HG02840 (cell line): Measurements from ENCODE around the gene HSPB8.

Experiments
- ATAC-seq: cut with Tn5 transposase; IDR thresholded peaks from one replicate; pipeline ENCODE4 v1.9.1; 2021; ENCODE audit warnings: mild to moderate bottlenecking, moderate library complexity, moderate number of reproducible peaks; ENCODE audit not compliant: unreplicated experiment, low FRiP score

HSPB8 gene, protein sequence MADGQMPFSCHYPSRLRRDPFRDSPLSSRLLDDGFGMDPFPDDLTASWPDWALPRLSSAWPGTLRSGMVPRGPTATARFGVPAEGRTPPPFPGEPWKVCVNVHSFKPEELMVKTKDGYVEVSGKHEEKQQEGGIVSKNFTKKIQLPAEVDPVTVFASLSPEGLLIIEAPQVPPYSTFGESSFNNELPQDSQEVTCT

DNA sequence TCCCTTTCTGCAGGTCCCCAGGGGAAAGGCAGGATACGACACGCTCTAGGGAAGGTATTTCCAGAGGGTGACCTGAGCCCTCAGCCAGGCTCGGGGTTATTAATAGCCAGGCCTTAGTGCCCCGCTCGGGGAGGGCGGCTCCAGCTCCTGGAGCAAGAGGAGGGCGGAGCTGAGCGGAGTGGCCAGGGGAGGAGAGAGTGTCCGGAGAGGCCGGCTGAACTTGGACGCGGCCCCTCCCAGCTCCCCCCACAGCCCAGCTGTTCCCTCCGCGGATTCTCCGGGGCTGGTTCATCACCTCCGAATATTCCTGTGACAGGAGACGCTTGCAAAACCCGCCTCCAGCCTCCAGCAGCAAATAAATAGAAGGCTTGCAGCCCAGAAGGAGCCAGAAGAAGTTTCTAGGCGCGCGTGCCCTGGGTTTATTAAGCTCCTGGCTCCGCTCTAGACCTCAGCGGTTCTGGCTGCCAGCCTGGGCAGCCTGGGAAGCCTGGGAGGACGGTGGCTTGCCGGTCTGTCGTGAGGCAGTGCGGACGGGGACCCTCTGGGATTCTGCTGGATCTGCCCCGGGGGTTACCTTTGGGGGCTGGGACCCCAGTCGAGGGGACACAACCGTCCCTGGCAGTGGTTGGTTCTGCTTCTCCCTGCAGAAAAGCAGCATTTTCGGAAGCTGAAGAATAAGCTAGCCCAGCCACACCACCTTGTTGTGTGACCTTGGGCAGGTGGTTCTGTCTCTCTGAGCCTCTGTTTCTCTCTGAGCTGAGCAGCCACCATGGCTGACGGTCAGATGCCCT is at the start of gene HSPB8:
Gene HSPB8 (plus strand): TSS at position 388 of the 791 bp plus-strand sequence. CDS start 382 bp downstream, at position 770.
- no peak for ATAC-seq

DNA sequence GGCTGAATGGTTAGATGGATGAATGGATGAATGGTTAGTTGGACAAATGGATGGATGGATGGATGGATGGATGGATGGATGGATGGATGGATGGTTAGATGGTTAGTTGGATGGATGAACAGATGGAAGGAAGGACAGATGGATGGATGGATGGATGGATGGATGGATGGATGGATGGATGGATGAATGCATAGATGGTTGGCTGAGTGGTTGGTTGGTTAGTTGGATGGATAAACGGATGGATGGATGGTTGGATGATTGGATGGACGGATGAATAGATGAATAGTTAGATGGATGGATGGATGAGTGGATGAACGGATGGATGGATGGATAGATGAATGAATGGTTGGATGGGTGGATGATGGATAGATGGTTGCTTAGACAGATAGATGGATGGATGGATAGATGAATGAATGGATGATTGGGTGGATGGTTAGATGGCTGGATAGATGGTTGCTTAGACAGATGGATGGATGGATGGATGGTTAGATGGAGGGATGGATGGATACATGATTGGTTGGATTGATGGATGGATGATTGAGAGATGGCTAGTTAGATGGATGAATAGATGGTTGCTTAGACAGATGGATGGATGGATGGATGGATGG is 48.8 kb upstream of the HSPB8 start:
- ATAC-seq: no peak

DNA sequence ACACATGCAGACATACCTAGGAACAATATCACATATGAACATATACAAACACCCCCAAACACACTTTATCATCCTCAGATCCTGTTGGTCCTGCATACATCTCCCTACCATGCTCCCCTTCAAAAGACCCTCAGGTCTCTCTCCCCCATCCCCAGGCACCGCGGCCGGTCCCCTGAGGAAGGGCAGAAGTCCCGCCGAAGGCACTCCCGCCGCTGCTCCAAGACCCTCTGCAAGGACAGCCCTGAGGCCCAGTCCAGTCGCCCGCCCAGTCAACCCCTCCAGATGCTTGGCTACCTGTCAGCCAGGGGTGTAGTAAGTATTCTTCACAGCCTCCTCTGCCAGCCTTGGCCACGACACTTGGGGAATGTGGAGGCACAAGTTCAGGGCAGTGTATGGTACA is 48.2 kb upstream of the HSPB8 start:
- no peak for ATAC-seq

DNA sequence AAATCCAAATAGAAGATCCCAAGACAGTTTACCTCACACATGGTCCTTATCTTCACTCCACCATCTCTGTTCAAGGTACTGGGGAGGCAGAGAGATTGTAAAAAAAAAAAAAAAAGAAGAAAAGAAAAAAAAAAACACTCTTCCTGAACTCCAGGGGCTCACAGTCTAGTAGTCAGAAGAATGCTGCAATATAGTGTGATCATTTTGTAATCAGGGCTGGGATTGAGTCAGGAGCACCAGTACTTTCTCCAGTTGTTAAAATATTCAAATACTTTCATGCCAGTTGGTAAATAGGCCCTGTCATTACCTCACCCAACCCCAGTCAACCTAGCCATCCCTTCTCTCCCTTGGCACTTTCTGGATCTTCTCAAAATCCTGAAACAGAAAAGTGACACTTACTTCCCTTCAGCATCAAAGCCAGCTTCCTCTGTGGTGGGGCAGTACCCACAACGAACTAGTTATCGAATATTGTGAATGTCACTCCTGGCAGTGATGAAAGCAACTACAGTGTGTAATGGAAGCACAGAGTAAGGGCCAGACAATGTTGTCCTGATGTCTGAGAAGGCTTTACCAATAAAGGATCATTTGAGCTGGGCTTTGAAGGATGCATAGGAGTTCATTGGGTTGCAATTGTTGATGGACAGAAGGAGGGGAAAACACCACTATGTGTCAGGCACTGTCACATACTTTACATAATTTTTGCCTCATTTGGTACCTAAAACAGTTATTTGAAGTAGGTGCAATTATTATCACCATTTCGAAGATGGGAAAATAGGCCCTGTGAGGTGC is 44.3 kb upstream of the HSPB8 start:
- no peak for ATAC-seq

DNA sequence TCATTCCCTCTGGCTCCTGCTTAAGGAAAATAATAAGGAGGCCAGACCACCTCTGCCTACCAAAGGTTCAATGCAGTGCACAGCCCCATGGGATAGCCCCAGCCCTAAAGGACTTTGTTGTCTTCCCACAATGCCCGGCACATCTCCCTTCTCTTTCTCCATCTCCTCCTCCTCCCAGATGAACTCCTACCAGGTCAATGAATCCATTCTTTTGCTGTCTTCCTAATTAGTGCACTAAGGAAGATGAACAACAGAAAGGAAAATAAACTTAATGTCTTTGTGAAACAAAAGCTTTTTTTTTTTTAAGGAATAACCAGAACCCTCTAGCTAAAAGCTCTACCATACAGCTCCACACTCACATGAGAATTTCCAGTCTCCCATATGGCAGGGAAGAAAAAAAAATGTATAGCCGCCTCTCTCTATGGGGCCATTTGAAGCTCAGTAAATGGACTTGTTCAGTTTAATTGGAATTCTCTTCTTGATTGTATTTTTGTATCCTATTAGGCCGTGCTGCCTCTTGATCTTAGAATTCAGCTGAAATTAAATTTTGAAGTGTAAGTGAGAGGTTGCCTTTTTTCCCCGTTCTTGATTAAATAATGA is 41.8 kb upstream of the HSPB8 start:
- no peak for ATAC-seq

DNA sequence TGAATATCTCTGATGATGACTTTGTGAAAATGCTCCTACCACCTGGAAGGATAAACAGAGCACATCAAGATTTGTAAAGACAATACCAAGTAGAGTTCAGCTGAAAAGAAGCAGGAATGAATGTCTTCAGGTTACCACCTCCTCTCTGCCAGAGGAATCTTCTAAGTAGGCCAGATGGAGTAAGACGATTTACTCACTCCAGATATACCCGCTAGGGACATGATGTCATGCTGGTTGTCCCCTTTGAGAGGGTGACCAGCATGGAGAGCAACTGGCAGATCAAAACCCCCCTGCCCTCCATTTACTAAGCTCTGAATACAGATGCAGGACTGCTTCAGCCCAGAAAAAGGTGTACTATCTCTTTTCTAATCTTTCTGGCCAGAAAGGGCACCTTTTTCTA is 39.3 kb upstream of the HSPB8 start:
- no peak for ATAC-seq

DNA sequence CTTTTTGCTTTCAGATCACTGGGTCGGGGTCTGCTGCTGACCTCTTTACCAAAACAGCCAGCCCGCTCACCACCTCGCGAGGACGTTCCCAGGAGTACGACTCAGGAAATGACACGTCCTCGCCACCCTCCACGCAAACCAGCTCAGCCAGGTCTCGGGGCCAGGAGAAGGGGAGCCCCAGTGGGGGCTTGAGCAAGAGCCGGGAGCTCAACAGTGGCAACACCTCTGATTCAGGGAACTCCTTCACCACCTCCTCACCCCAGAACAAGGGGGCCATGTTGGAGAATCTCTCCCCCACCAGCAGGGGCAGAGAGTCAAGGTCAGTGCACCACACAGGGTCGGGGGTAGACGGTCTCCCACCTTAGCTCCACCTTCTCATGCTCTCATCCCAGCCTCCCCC is 33.4 kb upstream of the HSPB8 start:
- ATAC-seq: no peak

DNA sequence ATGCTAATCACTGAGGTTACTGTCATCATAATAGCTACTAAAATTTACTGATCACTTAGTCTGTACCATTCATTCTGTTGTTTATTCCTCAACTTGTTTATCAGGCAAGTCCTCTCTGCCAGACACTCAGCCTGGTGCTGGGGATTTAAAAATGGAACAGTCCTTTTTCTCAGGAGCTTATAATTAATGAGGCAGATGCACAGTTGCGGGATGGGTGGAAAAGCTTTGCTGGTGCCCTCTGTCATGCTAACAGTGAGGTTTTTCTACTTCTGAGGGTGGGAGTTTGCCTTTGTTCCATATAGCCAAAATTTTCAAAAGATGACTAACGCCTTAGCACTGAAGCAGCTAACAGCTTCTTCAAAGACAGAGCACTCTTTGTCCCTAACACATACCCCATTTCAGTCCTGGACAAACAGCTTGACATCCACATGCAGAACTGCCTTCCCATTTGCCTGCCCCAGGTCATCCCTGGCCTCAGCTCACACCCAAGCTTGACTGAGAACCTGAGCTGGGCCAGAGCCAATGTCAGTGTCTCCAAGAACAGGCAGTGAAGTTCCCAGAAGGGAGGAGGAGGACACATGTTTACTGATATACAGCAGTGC is 30.8 kb upstream of the HSPB8 start:
- no peak for ATAC-seq

DNA sequence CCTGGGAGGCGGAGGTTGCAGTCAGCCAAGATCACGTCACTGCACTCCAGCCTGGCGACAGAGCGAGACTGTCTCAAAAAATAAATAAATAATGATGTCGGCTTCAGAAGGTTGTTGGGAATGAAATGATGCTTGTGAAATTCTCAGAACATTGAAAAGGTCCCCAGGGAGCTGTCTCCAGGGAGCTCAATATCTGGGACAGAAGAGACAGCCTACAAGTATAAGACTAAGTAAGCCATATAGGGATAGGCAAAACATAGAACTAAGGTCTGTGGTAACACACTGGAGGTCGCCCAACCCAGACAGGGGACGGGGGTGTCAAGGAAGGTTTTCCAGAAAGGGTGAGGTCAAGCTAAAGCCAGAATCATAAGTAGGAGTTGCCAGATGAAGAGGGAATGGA is 29.5 kb upstream of the HSPB8 start:
- ATAC-seq: no peak

DNA sequence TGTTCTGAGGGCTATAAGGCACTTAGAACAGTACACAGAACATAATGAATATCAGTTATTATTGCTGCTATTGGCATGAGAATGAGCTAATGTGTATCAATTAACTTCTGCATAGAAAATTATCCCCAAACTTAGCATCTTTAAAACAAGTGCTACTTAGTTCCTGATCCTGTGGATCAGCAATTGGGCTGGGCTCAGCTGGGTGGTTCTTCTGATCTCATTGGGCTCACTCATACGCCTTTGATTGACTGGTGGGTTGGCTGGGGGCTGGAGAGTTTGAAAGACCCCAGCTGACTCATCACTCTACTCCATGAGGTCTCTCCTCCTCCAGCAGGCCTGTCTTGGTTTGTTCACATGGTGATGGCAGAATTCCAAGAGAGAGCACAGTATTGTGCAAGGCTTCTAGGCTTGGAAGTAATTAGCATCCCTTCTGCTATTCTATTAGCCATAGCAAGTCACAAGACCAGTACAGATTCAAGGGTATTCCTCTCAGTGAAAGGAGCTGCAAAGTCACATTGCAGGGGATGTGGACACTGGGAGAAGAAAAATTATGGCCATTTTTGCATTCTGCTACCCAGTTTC is 27.2 kb upstream of the HSPB8 start:
- no peak for ATAC-seq

DNA sequence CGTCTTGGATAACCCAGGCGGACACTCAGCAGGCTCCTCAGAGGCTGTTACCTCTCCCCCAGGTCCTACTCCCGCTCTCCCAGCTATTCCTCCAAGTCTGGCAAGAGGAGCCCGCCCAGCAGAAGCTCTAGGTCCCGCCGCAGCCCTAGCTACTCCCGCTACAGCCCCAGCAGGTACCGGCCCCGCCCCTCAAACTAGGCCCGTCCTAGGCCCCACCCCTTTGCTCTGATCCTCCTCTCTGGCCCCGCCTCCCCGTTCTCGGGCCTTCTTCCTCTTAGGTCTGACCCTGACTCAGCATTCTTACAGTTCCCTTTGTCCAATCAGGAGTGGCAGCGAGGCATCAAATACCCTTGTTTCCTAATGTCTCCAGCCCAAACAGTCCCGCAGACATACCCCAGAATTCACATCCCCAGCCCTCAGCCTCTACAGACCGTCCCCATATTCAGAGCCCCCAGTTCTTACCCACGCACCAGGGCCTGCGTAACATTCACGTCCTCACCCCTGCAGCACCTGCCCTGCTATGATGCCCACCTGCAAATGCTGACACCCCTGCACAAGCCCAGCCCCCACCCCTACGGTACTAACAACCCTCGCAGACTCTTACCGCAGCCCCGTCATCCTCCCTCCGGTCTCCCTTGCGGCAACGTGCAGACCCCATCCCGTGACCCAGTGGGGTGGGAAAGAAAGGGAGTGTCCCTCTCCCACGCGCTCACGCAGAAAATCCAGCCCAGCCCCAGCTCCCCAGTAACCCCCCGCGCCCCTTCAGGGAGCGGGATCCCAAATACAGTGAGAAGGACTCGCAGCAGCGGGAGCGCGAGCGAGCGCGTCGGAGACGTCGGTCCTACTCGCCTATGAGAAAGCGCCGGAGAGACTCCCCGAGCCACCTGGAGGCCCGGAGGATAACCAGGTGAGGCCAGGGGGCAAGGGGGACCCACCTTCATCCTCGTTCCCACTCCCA is 25.0 kb upstream of the HSPB8 start:
- no peak for ATAC-seq

DNA sequence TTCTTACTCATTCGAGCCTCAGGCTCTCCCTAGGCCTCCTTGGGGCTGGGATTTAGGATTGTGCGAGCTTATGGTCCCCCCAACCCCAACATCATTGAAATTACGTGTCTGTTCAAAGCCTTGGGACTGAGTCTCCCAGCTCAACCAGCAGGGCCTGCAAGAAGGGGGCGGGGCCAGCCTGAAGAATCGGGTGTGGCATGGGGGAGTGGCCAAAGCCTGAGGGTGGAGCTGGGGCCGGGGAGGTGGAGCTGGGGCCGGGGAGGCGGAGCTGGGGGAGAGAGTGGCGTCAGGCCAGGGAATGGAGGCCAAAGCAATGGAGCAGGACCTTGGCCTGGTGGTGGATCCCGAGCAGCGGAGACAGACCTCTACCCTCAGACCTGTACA is 24.3 kb upstream of the HSPB8 start:
- no peak for ATAC-seq

DNA sequence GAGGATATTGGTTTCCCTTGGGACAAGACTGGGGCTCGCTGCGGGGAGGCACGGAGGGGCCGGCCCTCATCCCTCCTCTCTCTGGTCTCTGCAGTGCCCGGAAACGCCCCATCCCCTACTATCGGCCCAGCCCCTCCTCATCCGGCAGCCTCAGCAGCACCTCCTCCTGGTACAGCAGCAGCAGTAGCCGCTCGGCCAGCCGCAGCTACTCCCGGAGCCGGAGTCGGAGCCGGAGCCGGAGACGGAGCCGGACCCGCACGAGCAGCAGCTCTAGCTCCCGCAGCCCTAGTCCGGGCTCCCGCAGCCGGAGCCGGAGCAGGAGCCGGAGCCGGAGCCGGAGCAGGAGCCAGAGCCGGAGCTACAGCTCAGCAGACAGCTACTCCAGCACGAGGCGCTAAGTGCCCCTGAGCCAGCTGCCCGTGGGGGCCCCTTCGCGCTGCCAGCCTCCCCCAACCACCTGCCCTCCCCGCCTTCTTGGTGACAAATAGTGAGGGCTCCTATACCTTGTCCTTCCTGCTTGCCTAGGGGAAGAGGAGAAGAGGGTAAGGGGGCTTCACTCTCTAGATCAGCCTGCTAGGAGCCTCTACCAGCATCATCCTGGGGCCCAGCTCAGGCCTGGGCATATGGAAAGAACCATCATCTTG is 22.2 kb upstream of the HSPB8 start:
- ATAC-seq: no peak

DNA sequence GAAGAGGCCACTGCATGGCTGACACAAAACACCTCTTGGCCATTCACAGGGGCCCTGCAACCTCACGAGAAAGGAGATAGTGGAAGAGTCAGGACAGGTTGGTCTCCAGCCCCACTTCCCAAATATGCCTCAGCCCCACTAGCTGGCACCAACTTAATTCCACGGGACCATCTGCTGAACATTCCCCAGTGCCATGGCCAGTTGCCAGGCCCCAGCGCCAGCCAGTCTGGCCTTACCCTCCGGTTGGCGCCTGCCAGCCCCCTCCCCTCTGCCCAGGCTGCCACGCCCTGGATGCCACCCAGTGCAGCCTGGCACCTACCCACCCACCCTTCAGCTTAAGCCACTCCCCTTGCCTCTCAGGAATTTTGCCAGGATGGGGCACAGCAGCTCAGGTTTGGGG is 21.2 kb upstream of the HSPB8 start:
- ATAC-seq: no peak

DNA sequence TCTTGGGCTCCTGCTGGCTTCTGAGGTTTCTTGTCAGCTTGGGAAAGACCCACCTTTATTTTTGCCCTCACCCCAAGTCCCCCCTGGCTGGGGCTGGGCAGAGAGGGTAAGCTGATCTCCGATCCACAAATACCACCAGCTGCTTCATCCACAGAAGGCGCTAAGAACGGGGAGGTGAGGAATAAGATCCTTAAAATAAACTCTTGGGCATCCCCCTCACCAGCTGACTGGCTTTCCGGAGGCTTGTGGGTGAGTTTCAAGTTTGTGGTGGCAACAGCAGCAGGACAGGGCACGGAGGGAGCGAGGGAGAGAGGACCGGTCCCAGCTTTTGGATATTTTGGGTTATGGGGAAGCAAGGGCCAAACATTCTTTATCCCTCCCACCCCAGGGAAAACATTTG is 20.8 kb upstream of the HSPB8 start:
- ATAC-seq: no peak

DNA sequence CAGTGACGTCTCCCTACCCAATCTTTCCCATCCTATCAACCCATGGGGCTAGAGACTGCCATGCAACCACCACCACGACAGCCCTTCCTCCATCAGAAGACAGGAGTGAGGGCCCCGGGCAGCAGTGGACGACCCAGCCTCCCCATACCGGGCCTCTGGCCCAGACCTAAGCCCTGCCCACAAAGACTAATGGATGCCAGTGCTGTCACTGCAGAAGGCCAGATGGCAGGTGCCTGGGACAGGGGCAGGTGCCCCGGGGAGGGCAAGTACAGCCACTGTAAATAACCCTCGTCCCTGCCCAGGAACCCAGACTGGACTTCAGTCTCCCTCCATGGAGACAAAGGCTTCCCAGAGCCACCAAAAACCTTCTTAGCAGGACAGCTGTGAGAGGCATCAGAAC is 20.3 kb upstream of the HSPB8 start:
- no peak for ATAC-seq

DNA sequence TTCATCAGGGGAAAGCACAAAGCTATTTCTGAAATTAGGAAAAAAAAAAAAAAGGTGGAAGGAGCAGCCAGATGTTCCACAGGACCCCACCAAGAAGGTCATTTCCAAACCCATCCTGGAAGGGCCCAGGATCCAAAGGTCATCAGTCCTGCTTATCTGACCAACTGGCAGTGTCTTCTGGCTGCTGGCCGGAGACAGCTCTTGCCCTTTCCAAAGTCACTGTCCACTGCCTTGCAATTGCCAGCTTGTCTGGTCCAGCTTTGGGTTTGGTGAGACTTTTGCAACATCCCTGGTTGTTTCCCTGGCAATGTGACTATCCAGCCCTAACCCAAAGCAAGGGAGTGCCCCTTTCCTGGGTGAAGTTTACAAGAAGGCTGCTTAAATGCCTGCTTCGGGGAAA is 18.9 kb upstream of the HSPB8 start:
- no peak for ATAC-seq

DNA sequence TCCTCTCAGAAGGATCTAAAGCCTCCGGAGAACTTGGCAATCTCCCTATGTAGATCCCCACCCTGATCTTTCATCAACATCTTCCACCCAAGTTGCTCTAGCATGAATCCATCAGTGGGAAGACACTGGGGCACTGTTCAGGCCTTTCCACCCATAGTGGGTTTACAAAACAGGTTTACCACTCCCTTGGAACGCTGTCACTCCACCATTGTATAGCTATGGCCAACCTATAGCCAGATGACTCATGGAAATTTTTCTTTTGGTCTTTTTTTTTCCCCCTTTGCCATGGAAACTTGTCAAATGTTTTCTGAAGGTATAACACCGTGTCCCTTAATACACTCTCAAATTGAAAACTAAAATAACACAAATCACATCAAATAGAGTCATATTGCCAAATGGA is 10.8 kb upstream of the HSPB8 start:
- no peak for ATAC-seq
